Measurements from ENCODE around the gene CCDC28A.
A peak's percentile ranks its signal among the peaks of the same experiment; 100 is the strongest.

CCDC28A gene

GRCh38 chr6:138796771-138797170 is 23.2 kb downstream of the CCDC28A start:
- no peak for DNase-seq

GRCh38 chr6:138797806-138798446 is 24.4 kb downstream of the CCDC28A start:
- DNase-seq = no peak

- no peak for DNase-seq
These were observed 27.0 kb downstream of the CCDC28A start for GRCh38 chr6:138800377-138801150.

GRCh38 chr6:138803331-138803730 is 29.8 kb downstream of the CCDC28A start:
- DNase-seq = no peak

DNA sequence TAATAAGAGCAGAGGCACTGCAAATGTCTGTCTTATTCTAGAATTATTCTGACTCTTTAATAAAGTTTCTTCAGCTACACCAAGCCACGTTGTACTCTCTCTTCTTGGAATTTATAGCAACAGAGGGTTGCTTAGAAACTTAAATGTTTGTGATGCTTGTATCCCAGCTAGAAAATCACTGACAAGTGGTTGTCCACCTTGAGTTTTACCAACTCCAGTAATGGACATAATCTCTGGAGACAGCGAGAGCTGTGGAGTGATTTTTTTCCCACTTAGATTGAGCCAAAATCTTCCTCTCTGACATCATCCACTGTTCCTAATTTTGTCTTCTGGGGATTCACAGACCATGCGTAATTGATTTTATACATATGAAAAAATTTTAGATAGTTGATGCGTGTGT is 30.3 kb downstream of the CCDC28A start:
- no peak for DNase-seq

GRCh38 chr6:138805016-138805765 is 31.6 kb downstream of the CCDC28A start:
- DNase-seq = no peak

DNA sequence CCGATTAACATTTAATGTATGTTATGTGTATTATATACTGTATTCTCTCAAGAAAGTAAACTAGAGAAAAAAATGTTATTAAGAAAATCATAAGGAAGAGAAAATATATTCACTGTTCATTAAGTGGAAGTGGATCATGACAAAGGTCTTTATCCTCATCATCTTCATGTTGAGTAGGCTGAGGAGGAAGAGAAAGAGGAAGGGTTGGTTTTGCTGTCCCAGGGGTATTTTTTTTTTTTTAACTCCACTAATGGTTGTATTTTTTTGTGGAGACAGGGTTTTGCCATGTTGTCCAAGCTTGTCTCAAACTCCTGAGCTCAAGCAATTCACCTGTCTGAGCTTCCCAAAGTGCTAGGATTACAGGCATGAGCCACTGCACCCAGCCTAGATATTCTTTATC is 33.3 kb downstream of the CCDC28A start:
- DNase-seq = no peak

DNA sequence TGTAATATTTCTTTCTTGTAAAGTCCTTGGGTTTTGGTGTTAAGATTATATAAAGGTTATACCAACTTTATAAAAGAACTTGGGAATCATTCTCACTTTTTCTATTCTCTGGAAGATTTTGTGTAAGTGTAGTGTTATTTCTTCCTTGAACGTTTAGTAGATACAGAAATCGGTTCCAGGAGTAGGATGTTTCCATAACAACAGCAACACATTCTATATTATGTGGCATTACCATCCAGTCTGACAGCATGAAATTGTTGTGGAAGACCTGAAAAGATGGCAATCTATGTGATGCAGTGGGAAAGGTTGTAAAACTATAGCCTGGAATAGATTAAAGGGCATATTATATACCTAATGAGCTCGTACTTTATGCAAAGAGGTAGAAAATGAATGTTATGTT is 36.1 kb downstream of the CCDC28A start:
- no peak for DNase-seq

- no peak for DNase-seq
These were observed 38.3 kb downstream of the CCDC28A start for GRCh38 chr6:138811866-138812265.

- no peak for DNase-seq
These were observed 40.7 kb downstream of the CCDC28A start for GRCh38 chr6:138814179-138814834.

DNA sequence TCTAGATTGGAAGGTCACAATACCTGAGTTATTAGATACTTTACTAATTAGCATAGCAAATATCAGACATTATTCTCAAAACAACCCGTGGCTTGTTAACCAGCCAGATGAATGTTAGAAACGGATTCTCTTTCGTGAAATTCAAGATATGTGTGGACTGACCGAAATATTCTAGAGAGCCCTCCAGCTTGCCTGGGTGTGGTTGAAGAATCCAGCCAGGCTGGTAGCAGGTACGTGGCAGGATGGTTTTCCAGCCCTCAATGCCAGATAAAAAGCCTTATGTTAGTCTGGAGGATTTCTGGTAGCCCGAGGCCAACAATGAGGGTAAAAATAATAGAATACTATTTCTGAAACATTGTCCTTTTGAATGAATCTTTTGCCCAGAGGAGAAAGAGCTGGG is 41.7 kb downstream of the CCDC28A start:
- DNase-seq = no peak

- peak in 1 of 5 donors; percentile 55 for DNase-seq
These were observed 42.4 kb downstream of the CCDC28A start for GRCh38 chr6:138815797-138816528.

DNA sequence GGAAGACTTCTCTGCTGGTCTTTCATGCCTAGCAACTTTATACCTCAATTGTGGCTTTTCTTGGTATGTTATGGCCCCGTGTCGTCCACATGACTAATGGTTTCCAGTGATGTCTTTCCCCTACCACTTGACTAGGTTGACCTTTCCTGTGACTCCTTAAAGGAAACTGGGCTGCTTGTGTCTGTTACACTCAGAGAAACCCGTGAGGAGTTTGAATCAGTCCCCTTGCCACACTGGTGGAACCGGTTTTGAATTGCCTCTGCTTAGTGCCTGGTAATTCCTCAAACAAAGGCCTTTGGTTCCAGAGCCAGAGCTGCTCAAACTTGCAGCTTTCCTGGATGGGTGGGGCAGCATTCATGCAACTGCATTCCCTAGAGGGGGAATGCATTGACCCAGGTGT is 44.2 kb downstream of the CCDC28A start:
- DNase-seq = peak in 1 of 5 donors; percentile 20

- peak in 1 of 5 donors; percentile 44 for DNase-seq
These were observed 45.1 kb downstream of the CCDC28A start for GRCh38 chr6:138818496-138819194.

DNA sequence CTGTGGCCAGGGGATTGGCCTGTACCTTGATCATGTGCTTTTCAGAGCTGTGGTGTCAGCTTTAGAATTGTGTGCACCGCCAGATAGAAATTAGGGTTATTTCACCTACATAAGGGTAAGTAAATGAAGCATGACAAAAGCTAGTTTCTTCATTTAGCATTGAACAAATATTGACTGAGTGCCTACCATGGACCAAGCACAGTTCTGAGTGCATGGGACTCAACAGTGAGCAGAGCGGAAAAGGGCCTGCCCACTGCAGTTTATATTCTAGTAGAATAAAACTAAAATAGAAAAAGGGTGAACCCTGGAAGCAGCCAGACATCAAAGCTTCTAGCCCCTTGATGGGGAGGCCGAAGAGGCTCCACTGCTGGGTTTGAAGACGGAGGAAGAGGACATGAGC is 48.0 kb downstream of the CCDC28A start:
- DNase-seq = no peak

DNA sequence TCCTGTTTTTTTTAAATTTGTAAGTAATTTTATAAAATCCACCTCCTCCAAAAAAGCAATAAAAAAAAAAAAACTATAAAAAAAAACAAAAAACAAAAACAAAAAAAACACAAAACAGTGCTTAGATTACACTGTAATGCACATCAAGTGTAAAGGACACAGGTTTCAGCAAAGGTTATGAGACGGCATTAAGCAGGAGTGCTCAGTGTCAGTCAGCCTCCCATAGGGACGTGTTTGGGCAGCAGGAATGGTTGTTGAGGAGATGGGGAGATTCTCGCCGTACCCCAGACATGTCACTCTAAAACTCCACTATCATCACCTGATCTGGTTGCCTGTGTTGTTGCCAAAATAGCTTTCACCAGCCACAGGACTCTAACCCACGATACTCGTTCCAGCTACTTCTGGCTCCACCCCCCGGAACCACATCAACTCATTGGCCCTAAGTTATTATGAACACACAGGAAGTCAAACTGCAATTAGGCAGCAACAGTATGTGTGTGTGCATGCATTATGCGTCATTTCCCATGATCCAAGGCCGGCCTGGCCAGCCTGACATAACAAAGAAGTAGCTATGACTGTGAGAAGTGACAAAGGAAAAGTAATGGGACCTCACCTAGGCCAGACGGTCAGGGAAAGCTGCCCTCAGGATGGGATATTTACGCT is 51.0 kb downstream of the CCDC28A start:
- peak in 1 of 5 donors; percentile 44 for DNase-seq

GRCh38 chr6:138830248-138830647 is 56.7 kb downstream of the CCDC28A start:
- DNase-seq = no peak

GRCh38 chr6:138832182-138832581 is 58.6 kb downstream of the CCDC28A start:
- DNase-seq = no peak

- no peak for DNase-seq
These were observed 60.4 kb downstream of the CCDC28A start for GRCh38 chr6:138833816-138834539.

DNA sequence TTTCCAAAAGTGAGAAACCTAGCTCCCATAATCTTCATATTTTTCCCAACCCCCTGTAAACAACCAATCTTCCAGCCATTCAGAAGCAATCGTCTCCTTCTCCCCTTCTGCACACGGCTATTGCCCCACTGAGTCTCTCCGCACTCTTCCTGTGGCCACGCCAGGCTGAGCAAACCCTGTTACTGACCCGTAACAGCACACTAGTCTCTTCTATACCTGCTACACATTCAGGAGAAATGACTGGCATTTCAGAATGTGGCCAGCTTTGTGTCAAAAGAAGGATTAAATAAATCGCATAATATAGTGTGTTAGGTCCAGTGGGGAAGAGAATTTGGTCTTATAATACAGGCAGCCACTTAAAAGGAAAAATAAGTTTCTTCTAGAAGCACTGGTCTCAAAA is 63.7 kb downstream of the CCDC28A start:
- DNase-seq = no peak
